Upper lobe of right lung (tissue), 1 donor: ENCODE measurements around the gene COL6A2. TPM values are rescaled to one million over a fixed set of nuclear protein-coding genes. Genes with fewer than 3 reads are reported as not detected.
A peak's percentile ranks its signal among the peaks of the same experiment; 100 is the strongest.
"Not testable (repeated sequence)": the region's sequence is repeated elsewhere in the genome, so short reads cannot be mapped to it uniquely, and the experiment has no call there.

ENCODE experiments used
- ATAC-seq: fragments of 200-7000 bp; cut with Tn5 transposase; one replicate; pipeline ENCODE4 v1.9.1; 2020; ENCODE audit warnings: mild to moderate bottlenecking, moderate library complexity
- DNase-seq: peaks from one replicate; pipeline ENCODE4 v3.0.0-alpha.2; 2020
- H3K27ac ChIP-seq: fragments of 200-600 bp; one replicate; pipeline ENCODE4 v1.8.0; 2022
- H3K27me3 ChIP-seq: fragments of 200-600 bp; one replicate; pipeline ENCODE4 v1.8.0; 2022; ENCODE audit warnings: mild to moderate bottlenecking
- H3K36me3 ChIP-seq: fragments of 200-600 bp; one replicate; pipeline ENCODE4 v1.8.0; 2022
- H3K4me1 ChIP-seq: fragments of 200-600 bp; one replicate; pipeline ENCODE4 v1.8.0; 2022
- H3K4me3 ChIP-seq: fragments of 200-600 bp; one replicate; pipeline ENCODE4 v1.8.0; 2022; ENCODE audit warnings: mild to moderate bottlenecking
- H3K9me3 ChIP-seq: fragments of 200-600 bp; one replicate; pipeline ENCODE4 v1.8.0; 2022
- intact Hi-C: fragments of 100-400 bp; cut with DNase I; formaldehyde crosslinking; loops from one replicate; pipeline ENCODE4 v1.11.0; 2022
- total RNA-seq: library from RNA; stranded (reverse); fragmentation: NEBNext Ultra II Directional; extraction: Animal tissue kit (Norgen Biotek cat#: 25700); gene quantifications from one replicate; pipeline ENCODE4 v1.2.1, GENCODE V29; 2021
- TF ChIP-seq, protein P1 (sequence below): fragments of 200-600 bp; IDR thresholded peaks from one replicate; pipeline ENCODE4 v1.8.0; 2022; ENCODE audit warnings: antibody characterized with exemption
- donor health status: DM: no; HTN: yes; CAD: no; lungs with severe emphysema.

Gene COL6A2
- total RNA-seq, 1 donor from 2014 or later = 269 TPM

DNA sequence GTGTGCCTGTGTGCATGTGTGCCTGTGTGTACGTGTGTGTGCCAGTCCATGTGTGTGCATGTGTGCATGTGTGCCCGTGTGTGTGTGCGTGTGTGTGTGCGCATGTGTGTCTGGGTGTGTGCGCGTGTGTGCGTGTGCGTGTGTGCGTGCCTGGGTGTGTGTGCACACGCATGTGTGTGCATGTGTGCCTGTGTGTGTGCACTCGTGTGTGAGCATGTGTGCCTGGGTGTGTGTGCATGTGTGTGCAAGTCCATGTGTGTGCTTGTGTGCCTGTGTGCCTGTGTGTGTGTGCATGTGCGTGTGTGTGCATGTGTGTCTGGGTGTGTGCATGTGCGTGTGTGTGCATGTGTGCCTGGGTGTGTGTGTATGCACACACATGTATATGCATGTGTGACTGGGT, 28.7 kb upstream of the COL6A2 start:
- Histone ChIP-seq H3K27ac (no peak overlapping the region), H3K9me3 (no peaks in the 10 kb centered on the region), H3K27me3 (peaks cover 8% of the 10 kb centered on the region), H3K4me1 (peaks cover 22% of the 10 kb centered on the region), H3K36me3 (no peaks in the 10 kb centered on the region), H3K4me3 (no peak overlapping the region)
- TF ChIP-seq, protein P1, sequence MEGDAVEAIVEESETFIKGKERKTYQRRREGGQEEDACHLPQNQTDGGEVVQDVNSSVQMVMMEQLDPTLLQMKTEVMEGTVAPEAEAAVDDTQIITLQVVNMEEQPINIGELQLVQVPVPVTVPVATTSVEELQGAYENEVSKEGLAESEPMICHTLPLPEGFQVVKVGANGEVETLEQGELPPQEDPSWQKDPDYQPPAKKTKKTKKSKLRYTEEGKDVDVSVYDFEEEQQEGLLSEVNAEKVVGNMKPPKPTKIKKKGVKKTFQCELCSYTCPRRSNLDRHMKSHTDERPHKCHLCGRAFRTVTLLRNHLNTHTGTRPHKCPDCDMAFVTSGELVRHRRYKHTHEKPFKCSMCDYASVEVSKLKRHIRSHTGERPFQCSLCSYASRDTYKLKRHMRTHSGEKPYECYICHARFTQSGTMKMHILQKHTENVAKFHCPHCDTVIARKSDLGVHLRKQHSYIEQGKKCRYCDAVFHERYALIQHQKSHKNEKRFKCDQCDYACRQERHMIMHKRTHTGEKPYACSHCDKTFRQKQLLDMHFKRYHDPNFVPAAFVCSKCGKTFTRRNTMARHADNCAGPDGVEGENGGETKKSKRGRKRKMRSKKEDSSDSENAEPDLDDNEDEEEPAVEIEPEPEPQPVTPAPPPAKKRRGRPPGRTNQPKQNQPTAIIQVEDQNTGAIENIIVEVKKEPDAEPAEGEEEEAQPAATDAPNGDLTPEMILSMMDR = no peak
- intact Hi-C loops = no loop called here
- DNase-seq (no peak), ATAC-seq (no peak)

DNA sequence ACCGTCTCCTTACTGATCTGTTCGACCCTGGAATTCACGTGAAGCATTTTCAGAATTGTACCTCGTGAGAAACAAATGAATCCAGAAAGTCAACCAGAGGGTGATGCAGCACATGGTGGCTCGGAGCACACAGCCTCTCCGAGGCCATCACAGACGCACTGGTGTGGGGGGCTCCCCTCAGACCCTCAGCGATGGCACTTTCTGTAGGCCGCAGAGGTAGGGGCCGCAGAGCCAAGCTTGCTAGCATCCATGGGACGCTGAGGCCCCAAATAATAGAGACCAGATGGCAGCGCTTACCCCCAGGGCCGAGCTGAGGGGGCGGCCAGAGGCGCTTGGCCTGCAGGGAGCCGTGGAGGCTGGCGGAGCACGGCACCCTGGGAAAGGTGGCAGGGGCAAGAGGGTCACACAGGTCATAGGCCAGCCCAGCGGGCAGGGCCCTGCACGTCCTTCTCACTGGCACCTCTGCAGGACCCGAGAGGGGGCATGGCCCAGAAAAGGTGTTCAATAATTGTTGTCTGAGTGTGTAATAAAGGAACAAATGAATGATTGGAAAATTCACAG, 28.1 kb upstream of the COL6A2 start:
- no peaks in the 10 kb centered on the region for H3K9me3 ChIP-seq
- peaks cover 8% of the 10 kb centered on the region for H3K27me3 ChIP-seq
- H3K4me3 ChIP-seq = no peak overlapping the region
- H3K27ac ChIP-seq = no peak overlapping the region
- DNase-seq = no peak
- ATAC-seq = no peak
- TF ChIP-seq, protein P1 = no peak
- peaks cover 22% of the 10 kb centered on the region for H3K4me1 ChIP-seq
- no peaks in the 10 kb centered on the region for H3K36me3 ChIP-seq
- intact Hi-C loops = no loop called here

DNA sequence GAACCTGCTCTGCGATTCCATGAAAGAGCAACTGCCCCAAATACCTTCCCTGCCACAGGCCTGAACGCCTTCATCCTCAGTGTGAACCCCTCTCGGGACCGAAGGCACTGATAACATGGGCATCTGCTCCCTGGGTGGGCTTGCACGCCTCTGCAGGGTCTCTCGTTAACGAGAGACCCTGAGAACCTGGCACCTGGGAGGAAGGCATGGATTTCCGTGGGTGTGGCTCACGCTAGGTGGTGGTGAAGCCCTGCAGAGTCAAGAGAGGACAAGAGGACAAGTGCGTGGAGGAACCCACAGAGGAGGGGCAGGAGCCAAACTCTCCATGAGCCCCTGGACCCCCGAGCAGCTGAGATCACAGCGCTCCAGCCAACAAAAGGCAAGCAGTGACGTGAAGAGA, 26.8 kb upstream of the COL6A2 start:
- DNase-seq = peak; percentile 51
- peaks cover 13% of the 10 kb centered on the region for H3K4me1 ChIP-seq
- no peak overlapping the region for H3K27ac ChIP-seq
- intact Hi-C loops = no loop called here
- TF ChIP-seq, protein P1 = no peak
- no peak for ATAC-seq
- no peak overlapping the region for H3K4me3 ChIP-seq
- H3K36me3 ChIP-seq = no peaks in the 10 kb centered on the region
- peaks cover 8% of the 10 kb centered on the region for H3K27me3 ChIP-seq
- H3K9me3 ChIP-seq = no peaks in the 10 kb centered on the region

DNA sequence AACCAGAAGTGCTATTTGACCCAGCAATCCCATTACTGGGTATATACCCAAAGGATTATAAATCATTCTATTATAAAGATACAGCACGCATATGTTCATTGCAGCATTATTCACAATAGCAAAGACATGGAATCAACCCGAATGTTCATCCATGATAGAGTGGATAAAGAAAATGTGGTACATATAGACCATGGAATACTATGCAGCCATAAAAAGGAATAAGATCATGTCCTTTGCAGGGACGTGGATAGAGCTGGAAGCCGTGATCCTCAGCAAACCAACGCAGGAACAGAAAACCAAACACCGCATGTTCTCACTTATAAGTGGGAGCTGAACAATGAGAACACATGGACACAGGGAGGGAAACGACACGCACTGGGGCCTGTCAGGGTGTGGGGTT, 21.2 kb upstream of the COL6A2 start:
- peak; percentile 21 for DNase-seq
- H3K4me1 ChIP-seq, H3K36me3 ChIP-seq, H3K27me3 ChIP-seq, H3K27ac ChIP-seq, H3K9me3 ChIP-seq, H3K4me3 ChIP-seq, intact Hi-C loops, ATAC-seq: not testable (repeated sequence)

DNA sequence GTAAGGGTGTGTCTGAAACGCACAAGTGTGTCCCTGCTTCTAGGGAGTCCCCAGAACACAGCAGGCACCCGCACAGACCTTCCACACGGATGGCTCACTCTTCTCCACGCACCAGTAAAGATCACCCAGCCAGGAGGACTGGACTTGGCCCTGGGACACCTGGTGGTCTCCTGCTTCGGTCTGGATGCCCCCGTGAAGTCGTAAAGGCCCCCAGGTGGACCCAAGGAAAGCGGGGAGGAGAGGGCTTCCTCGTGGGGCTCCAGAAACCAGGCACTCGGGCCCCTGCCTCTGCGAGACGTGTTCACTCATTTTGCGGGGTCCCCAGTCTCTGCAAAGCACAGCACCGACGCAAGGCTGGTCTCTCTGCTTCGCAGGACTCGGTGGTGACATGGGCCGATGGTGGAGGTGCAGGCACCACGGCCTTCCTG, 20.2 kb upstream of the COL6A2 start:
- TF ChIP-seq, protein P1 = no peak
- no peak overlapping the region for H3K27ac ChIP-seq
- H3K9me3 ChIP-seq = no peaks in the 10 kb centered on the region
- no peaks in the 10 kb centered on the region for H3K4me1 ChIP-seq
- H3K36me3 ChIP-seq = no peaks in the 10 kb centered on the region
- DNase-seq (peak; percentile 51), ATAC-seq (no peak)
- intact Hi-C loops = no loop called here
- H3K27me3 ChIP-seq = no peaks in the 10 kb centered on the region
- H3K4me3 ChIP-seq = no peak overlapping the region

DNA sequence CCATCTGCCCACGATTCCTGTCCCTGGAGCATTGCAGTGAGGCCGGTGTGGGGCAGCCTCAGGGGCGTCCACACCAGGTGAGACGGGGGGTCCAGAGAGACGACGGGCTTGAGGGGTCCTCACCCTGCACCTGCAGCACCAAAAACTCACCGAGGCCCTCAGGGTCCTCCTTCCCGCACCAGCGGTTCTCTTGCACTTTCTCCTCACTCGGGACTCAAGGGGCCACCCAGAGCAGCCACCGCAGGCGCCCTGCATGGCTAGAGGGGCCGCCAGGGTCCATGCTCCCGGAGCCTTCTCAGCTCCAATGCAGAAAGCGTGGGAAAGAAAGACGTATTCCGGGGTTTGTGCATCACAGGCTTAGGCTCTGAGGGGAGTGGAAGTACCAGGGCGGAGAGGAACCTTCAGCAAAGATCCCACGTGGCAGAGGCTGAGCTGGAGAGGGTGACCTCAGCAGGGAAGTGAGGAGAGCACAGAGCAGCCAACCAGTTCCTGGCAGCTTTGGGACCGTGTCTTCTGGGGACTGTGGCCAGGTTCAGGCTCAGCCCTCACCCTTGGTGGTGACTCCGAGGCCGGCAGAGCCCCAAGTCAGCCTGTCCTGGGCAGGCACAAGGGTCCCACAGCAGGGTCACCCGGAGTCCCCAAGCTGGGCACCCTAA, 19.5 kb upstream of the COL6A2 start:
- Histone ChIP-seq H3K27ac (no peak overlapping the region), H3K4me1 (no peaks in the 10 kb centered on the region), H3K27me3 (no peaks in the 10 kb centered on the region), H3K4me3 (no peak overlapping the region), H3K36me3 (no peaks in the 10 kb centered on the region), H3K9me3 (no peaks in the 10 kb centered on the region)
- DNase-seq (peak; percentile 51), ATAC-seq (no peak)
- TF ChIP-seq, protein P1 = no peak
- intact Hi-C loops = no loop called here
